ENCODE data around the gene GGCX. TPM values are rescaled to one million over a fixed set of nuclear protein-coding genes. Genes with fewer than 3 reads are reported as not detected.

GGCX gene
- total and polyA plus RNA-seq, 2 of the 13 experiments (the other 11 are each of a cell fraction or from before 2014, with no cell fraction given) = 72.5 to 103 TPM

DNA sequence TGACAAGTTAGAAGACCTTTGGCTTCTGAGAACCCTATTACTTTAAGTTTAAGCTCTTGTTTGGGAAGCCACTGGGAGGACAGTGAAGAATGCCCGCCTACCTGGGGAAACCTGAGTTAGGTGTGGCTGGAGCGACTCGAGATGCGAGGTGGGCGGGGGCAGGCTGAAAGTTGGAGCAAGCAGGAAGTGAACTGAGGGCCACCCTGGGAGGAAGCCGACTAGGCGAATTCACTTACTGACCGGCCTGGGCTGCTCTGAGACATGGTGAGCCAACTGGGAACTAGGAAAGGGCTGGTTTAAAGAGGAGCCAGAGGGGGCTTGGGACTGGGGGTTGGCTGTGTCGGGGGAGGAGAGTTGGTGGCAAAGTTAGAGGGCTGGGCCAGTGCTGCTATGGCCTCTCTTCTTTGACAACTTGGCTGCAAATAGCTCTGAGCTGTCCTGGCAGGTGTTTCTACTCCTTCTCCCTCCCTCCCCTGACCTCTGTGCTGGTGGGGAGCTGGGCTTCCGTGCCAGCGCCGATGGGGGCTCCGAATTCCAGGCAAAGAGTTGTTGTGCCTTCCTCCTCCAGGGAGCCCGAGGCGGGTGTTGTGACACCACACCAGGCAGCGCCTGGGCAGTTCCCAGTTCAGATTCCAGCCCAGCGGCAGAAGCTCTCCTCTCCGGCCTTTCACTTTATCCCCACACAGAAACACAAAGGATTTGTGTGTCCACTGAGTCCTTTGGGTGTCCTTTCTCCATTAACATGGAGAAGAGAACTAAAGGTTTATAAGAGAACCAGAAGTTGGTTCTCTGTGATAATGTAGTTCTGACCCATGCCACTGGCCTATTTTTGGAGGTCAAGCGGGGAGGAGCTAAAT is 16.3 kb upstream of the GGCX start, which contains the start of gene VAMP8 (continued):
- TF ChIP-seq ZNF768 (CRISPR knock-in tag; IDR thresholded peaks at IDR 0.05) = 0 out of 2 replicates have a peak, but pooled peaks have one; percentile 11
- no peak for TF ChIP-seq NONO (IDR thresholded peaks at IDR 0.05)
- no peak for TF ChIP-seq NONO (CRISPR knock-in tag; conservative IDR thresholded peaks at IDR 0.05)
- TF ChIP-seq KLF16 (CRISPR knock-in tag; IDR thresholded peaks at IDR 0.05) = peak in 1 of 2 experiments; percentile 41; a peak in 1 of 4 replicates
- TF ChIP-seq, protein P1, sequence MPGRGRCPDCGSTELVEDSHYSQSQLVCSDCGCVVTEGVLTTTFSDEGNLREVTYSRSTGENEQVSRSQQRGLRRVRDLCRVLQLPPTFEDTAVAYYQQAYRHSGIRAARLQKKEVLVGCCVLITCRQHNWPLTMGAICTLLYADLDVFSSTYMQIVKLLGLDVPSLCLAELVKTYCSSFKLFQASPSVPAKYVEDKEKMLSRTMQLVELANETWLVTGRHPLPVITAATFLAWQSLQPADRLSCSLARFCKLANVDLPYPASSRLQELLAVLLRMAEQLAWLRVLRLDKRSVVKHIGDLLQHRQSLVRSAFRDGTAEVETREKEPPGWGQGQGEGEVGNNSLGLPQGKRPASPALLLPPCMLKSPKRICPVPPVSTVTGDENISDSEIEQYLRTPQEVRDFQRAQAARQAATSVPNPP (CRISPR knock-in tag; IDR thresholded peaks at IDR 0.05) = no peak
- peak; percentile 23; the same call in 1 of the 2 replicates for TF ChIP-seq GZF1 (CRISPR knock-in tag; IDR thresholded peaks at IDR 0.05)
- TF ChIP-seq ZNF552 (CRISPR knock-in tag; IDR thresholded peaks at IDR 0.05; ENCODE audit: borderline replicate concordance) = no peak
- TF ChIP-seq ZNF207 (IDR thresholded peaks at IDR 0.05; ENCODE audit: borderline replicate concordance) = no peak
- TF ChIP-seq MTF1 (CRISPR knock-in tag; IDR thresholded peaks at IDR 0.05) = no peak
- TF ChIP-seq ZNF205 (CRISPR knock-in tag; IDR thresholded peaks at IDR 0.05) = peak; percentile 88
- TF ChIP-seq XBP1 (CRISPR knock-in tag; IDR thresholded peaks at IDR 0.05) = no peak
- TF ChIP-seq, protein P2, sequence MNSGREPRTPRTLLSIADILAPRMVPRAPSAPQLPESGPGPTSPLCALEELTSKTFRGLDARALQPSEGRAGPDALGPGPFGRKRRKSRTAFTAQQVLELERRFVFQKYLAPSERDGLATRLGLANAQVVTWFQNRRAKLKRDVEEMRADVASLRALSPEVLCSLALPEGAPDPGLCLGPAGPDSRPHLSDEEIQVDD (CRISPR knock-in tag; IDR thresholded peaks at IDR 0.05; ENCODE audit: borderline replicate concordance) = no peak
- 0 out of 2 replicates have a peak, but pooled peaks have one; percentile 11 for TF ChIP-seq SP5 (CRISPR knock-in tag; IDR thresholded peaks at IDR 0.05; ENCODE audit: borderline replicate concordance, low read depth)
- no peak for TF ChIP-seq ZSCAN20 (CRISPR knock-in tag; IDR thresholded peaks at IDR 0.05; ENCODE audit: borderline replicate concordance)
- TF ChIP-seq, protein P3, sequence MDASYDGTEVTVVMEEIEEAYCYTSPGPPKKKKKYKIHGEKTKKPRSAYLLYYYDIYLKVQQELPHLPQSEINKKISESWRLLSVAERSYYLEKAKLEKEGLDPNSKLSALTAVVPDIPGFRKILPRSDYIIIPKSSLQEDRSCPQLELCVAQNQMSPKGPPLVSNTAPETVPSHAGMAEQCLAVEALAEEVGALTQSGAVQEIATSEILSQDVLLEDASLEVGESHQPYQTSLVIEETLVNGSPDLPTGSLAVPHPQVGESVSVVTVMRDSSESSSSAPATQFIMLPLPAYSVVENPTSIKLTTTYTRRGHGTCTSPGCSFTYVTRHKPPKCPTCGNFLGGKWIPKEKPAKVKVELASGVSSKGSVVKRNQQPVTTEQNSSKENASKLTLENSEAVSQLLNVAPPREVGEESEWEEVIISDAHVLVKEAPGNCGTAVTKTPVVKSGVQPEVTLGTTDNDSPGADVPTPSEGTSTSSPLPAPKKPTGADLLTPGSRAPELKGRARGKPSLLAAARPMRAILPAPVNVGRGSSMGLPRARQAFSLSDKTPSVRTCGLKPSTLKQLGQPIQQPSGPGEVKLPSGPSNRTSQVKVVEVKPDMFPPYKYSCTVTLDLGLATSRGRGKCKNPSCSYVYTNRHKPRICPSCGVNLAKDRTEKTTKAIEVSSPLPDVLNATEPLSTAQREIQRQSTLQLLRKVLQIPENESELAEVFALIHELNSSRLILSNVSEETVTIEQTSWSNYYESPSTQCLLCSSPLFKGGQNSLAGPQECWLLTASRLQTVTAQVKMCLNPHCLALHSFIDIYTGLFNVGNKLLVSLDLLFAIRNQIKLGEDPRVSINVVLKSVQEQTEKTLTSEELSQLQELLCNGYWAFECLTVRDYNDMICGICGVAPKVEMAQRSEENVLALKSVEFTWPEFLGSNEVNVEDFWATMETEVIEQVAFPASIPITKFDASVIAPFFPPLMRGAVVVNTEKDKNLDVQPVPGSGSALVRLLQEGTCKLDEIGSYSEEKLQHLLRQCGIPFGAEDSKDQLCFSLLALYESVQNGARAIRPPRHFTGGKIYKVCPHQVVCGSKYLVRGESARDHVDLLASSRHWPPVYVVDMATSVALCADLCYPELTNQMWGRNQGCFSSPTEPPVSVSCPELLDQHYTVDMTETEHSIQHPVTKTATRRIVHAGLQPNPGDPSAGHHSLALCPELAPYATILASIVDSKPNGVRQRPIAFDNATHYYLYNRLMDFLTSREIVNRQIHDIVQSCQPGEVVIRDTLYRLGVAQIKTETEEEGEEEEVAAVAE (CRISPR knock-in tag; IDR thresholded peaks at IDR 0.05; ENCODE audit: borderline replicate concordance) = no peak
- TF ChIP-seq, protein P4, sequence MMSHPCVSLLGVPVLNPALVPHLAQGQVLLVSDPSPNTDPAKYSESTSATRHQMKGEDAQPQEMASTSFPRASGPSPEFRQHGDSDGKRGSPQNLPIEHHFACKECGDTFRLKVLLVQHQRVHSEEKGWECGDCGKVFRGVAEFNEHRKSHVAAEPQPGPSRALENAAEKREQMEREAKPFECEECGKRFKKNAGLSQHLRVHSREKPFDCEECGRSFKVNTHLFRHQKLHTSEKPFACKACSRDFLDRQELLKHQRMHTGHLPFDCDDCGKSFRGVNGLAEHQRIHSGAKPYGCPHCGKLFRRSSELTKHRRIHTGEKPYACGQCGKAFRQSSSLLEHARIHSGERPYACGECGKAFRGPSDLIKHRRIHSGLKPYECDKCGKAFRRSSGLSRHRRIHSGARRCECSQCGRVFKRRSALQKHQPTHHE (CRISPR knock-in tag; IDR thresholded peaks at IDR 0.05; ENCODE audit: borderline replicate concordance) = no peak
- no peak for TF ChIP-seq THYN1 (CRISPR knock-in tag; IDR thresholded peaks at IDR 0.05; ENCODE audit: borderline replicate concordance, low read depth)
- TF ChIP-seq ZNF788 (CRISPR knock-in tag; IDR thresholded peaks at IDR 0.05; ENCODE audit: borderline replicate concordance) = peak; percentile 49; the same call in 1 of the 2 replicates
- TF ChIP-seq GATA4 (IDR thresholded peaks at IDR 0.05; ENCODE audit: borderline replicate concordance, low read depth) = no peak

Data from HepG2 (cell line).